Gastrocnemius medialis (tissue), 4 donors: ENCODE data around the gene ANKH. TPM values are rescaled to one million over a fixed set of nuclear protein-coding genes. Genes with fewer than 3 reads are reported as not detected.

ENCODE experiments used
- ATAC-seq, 2 donors: fragments of 150-250 bp; one replicate each; pipeline ENCODE4 v1.9.1; 2016
- DNase-seq, 2 donors: peaks; one replicate each; pipeline ENCODE4 v3.0.0-alpha.2; 2019
- H3K27ac ChIP-seq, 4 donors: fragments of 200-600 bp; sonication (generic); 1 replicate in 1 of 4; 2 replicates in 3 of 4; pipeline ENCODE4 v1.5.1; 2016 to 2018; ENCODE audit warnings: mild to moderate bottlenecking in 2 of 4, moderate library complexity in 1 of 4
- H3K27me3 ChIP-seq, 3 donors: fragments of 200-600 bp; sonication (generic) in 2 of 3; 1 replicate in 1 of 3; 2 replicates in 2 of 3; pipeline versions ENCODE4 v1.5.1 to v1.6.0; 2016 to 2019; ENCODE audit warnings: mild to moderate bottlenecking in 1 of 3, moderate library complexity in 1 of 3
- H3K36me3 ChIP-seq, 2 donors: fragments of 200-600 bp; sonication (generic) in 1 of 2; one replicate each; pipeline ENCODE4 v1.5.1; 2017 to 2018
- H3K4me1 ChIP-seq, 2 donors: fragments of 200-600 bp; sonication (generic) in 1 of 2; one replicate each; pipeline ENCODE4 v1.5.1; 2016 to 2017; ENCODE audit warnings: mild to moderate bottlenecking in 2 of 2
- H3K4me3 ChIP-seq, 4 donors: fragments of 200-600 bp; sonication (generic) in 3 of 4; 1 replicate in 1 of 4; 2 replicates in 3 of 4; pipeline ENCODE4 v1.5.1; 2016 to 2019; ENCODE audit warnings: mild to moderate bottlenecking in 2 of 4
- H3K9me3 ChIP-seq, 3 donors: fragments of 200-600 bp; sonication (generic) in 2 of 3; 1 replicate in 1 of 3; 2 replicates in 2 of 3; pipeline ENCODE4 v1.5.1; 2016 to 2019
- CTCF ChIP-seq, 5 experiments: fragments of 450-650 bp in 3 of 5; fragments of 200-600 bp in 2 of 5; sonication (generic) in 2 of 5; IDR thresholded peaks in 4 of 5; conservative IDR thresholded peaks in 1 of 5; 1 replicate in 4 of 5; 2 replicates in 1 of 5; pipeline ENCODE4 v1.5.1; 2016 to 2019; ENCODE audit warnings: antibody characterized with exemption in 5 of 5, mild to moderate bottlenecking in 3 of 5, moderate library complexity in 3 of 5
- POLR2A ChIP-seq, 2 donors: fragments of 450-650 bp; IDR thresholded peaks; one replicate each; pipeline ENCODE4 v1.6.1; 2017; ENCODE audit warnings: antibody characterized with exemption in 2 of 2, mild to moderate bottlenecking in 2 of 2, moderate library complexity in 2 of 2
- in situ Hi-C, 4 donors: fragments of 200-750 bp; cut with MboI; loops; one replicate each; pipeline versions ENCODE4 v1.15.0 to v1.8.0; 2017; ENCODE audit warnings: low sequenced_read_pairs in 4 of 4
- intact Hi-C: fragments of 100-400 bp; cut with DNase I; formaldehyde crosslinking; loops from one replicate; pipeline ENCODE4 v1.15.1; 2023; ENCODE audit warnings: low total_unique reads
- total RNA-seq, 4 donors: library from RNA; depleted of rRNA; stranded (reverse); fragments of >200 nt; gene quantifications; one replicate each; pipeline versions ENCODE4 v1.1.0 to v1.2.3, GENCODE V29; 2016

Gene ANKH
- total RNA-seq, 4 donors from 2014 or later = 33.5 to 52.1 (median 36.0) TPM

- Histone ChIP-seq H3K9me3 (no peaks in the 10 kb centered on the region), H3K4me1 (no peaks in the 10 kb centered on the region), H3K27me3 (no peaks in the 10 kb centered on the region), H3K27ac (no peak overlapping the region), H3K4me3 (no peak overlapping the region), H3K36me3 (no peaks in the 10 kb centered on the region)
- intact Hi-C loops (no loop called here), in situ Hi-C loops (no loop called here)
- no peak for DNase-seq
- TF ChIP-seq POLR2A (IDR thresholded peaks at IDR 0.05) (no peak), CTCF (IDR thresholded peaks at IDR 0.05 in 4 of 5, conservative IDR thresholded peaks at IDR 0.05 in 1 of 5) (no peak)
- ATAC-seq = no peak
These were observed 23.2 kb upstream of the ANKH start for GRCh38 chr5:14894748-14895147.

- ATAC-seq = no peak
- Histone ChIP-seq H3K36me3 (no peaks in the 10 kb centered on the region), H3K27me3 (no peaks in the 10 kb centered on the region), H3K4me1 (no peaks in the 10 kb centered on the region), H3K9me3 (no peaks in the 10 kb centered on the region), H3K4me3 (no peak overlapping the region), H3K27ac (no peak overlapping the region)
- TF ChIP-seq POLR2A (IDR thresholded peaks at IDR 0.05) (no peak), CTCF (IDR thresholded peaks at IDR 0.05 in 4 of 5, conservative IDR thresholded peaks at IDR 0.05 in 1 of 5) (no peak)
- no peak for DNase-seq
- intact Hi-C loops = no loop called here
- in situ Hi-C loops = no loop called here
These were observed 21.8 kb upstream of the ANKH start for GRCh38 chr5:14893381-14893780.

- no peaks in the 10 kb centered on the region for H3K36me3 ChIP-seq
- H3K4me1 ChIP-seq = no peaks in the 10 kb centered on the region
- no peak overlapping the region for H3K4me3 ChIP-seq
- no peak overlapping the region for H3K27ac ChIP-seq
- intact Hi-C loops (no loop called here), in situ Hi-C loops (no loop called here)
- no peaks in the 10 kb centered on the region for H3K9me3 ChIP-seq
- ATAC-seq (no peak), DNase-seq (no peak)
- TF ChIP-seq CTCF (IDR thresholded peaks at IDR 0.05 in 4 of 5, conservative IDR thresholded peaks at IDR 0.05 in 1 of 5) (no peak), POLR2A (IDR thresholded peaks at IDR 0.05) (no peak)
- H3K27me3 ChIP-seq = no peaks in the 10 kb centered on the region
These were observed 19.3 kb upstream of the ANKH start for GRCh38 chr5:14890846-14891245.

- in situ Hi-C loops = loop anchor here in 1 of 4 donors (10.0 kb wide), 1 partner anchor 111 kb away; no protein-coding TSS in a partner anchor
- ATAC-seq = peak in 1 of 2 donors; percentile 39
- no peak overlapping the region for H3K4me3 ChIP-seq
These were observed 12.6 kb upstream of the ANKH start for GRCh38 chr5:14884062-14884612.

More at GRCh38 chr5:14884062-14884612, 12.6 kb upstream of the ANKH start:
- H3K27me3 ChIP-seq = no peaks in the 10 kb centered on the region
- no peak for TF ChIP-seq POLR2A (IDR thresholded peaks at IDR 0.05)
- no peak for TF ChIP-seq CTCF (IDR thresholded peaks at IDR 0.05 in 4 of 5, conservative IDR thresholded peaks at IDR 0.05 in 1 of 5)
- peaks cover 8 to 17% of the 10 kb centered on the region in 2 donors for H3K4me1 ChIP-seq
- no peak for DNase-seq
- H3K9me3 ChIP-seq = no peaks in the 10 kb centered on the region
- intact Hi-C loops = no loop called here
- no peaks in the 10 kb centered on the region for H3K36me3 ChIP-seq
- H3K27ac ChIP-seq = peak overlapping the region in 1 of 4 donors; percentile 8
